NB4 (cell line): ENCODE measurements around the gene CDH12.

Experiments
- DNase-seq: peaks from one replicate; pipeline ENCODE4 v3.0.0; 2010; ENCODE audit warnings: low read depth
- H3K4me3 ChIP-seq: one replicate; pipeline ENCODE4 v1.5.1; 2011; ENCODE audit warnings: mild to moderate bottlenecking, low read depth, low read length, moderate library complexity
- CTCF ChIP-seq: IDR thresholded peaks from one replicate; pipeline ENCODE4 v1.5.1; 2012; ENCODE audit warnings: low read depth, low read length
- MAX ChIP-seq: IDR thresholded peaks from 2 replicates; pipeline ENCODE4 v1.6.1; 2011; ENCODE audit warnings: low read depth, low read length
- MYC ChIP-seq: IDR thresholded peaks from 2 replicates; pipeline ENCODE4 v1.6.1; 2011; ENCODE audit warnings: low read depth, low read length
- POLR2A ChIP-seq: IDR thresholded peaks from 2 replicates; pipeline ENCODE4 v1.6.1; 2011; ENCODE audit warnings: mild to moderate bottlenecking; ENCODE audit not compliant: insufficient read length; ENCODE audit errors: extremely low read depth

Gene CDH12

GRCh38 chr5:21723500-21723899 is 1129.6 kb downstream of the CDH12 start:
- TF ChIP-seq MAX (no peak), POLR2A (no peak), CTCF (no peak), MYC (no peak)
- DNase-seq: no peak
- no peak overlapping the region for H3K4me3 ChIP-seq

GRCh38 chr5:21711866-21712758 is 1141.0 kb downstream of the CDH12 start:
- no peak overlapping the region for H3K4me3 ChIP-seq
- no peak for DNase-seq
- no peak for TF ChIP-seq MAX

- no peak overlapping the region for H3K4me3 ChIP-seq
- peak; percentile 13 for DNase-seq
- no peak for TF ChIP-seq MYC
- TF ChIP-seq MAX: no peak
- no peak for TF ChIP-seq POLR2A
- TF ChIP-seq CTCF: no peak
Measured at GRCh38 chr5:21709770-21710169, 1143.4 kb downstream of the CDH12 start.

- TF ChIP-seq CTCF (no peak), MYC (no peak), POLR2A (no peak), MAX (no peak)
- no peak for DNase-seq
- no peak overlapping the region for H3K4me3 ChIP-seq
Measured at GRCh38 chr5:21704974-21705668, 1148.0 kb downstream of the CDH12 start.

GRCh38 chr5:21701317-21701716 is 1151.8 kb downstream of the CDH12 start:
- TF ChIP-seq CTCF (no peak), POLR2A (no peak), MYC (no peak), MAX (no peak)
- no peak for DNase-seq
- H3K4me3 ChIP-seq: no peak overlapping the region
